GM12864 (cell line): ENCODE data around the gene TENT5A.
"Not testable (repeated sequence)": the region's sequence is repeated elsewhere in the genome, so short reads cannot be mapped to it uniquely, and the experiment has no call there.

Experiments
- DNase-seq: peaks from one replicate; pipeline ENCODE4 v3.0.0-alpha.2; 2011; ENCODE audit warnings: low read depth
- H3K4me3 ChIP-seq: 2 replicates; pipeline ENCODE4 v1.5.1; 2011; ENCODE audit warnings: mild to moderate bottlenecking, low read depth, low read length, control low read depth
- TF ChIP-seq, protein P1 (sequence below): IDR thresholded peaks from 2 replicates; pipeline ENCODE4 v1.5.1; 2011; ENCODE audit warnings: low read depth, mild to moderate bottlenecking, moderate library complexity, low read length, control low read depth, inconsistent platforms; ENCODE audit errors: missing control alignments

TENT5A gene

DNA sequence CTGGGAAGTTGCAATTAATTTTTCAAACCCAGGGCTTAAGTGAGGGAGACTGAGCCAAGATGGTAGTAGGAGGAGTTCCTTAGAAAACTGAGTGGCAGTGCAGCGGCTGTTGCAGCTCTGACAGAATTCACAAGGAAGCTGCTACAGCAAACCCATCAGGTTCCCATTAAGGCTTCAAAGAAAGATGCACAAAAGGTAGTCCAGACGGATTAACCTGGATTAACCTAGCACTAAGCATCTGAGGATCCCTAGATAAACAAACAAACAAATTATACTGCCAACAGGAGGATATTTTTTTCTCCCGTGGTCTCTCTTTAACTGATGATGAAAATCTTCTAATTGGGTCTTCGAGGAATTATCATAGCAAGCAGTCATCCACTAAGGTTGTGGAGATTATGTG is 5.2 kb downstream of the TENT5A start:
- no peak for DNase-seq
- TF ChIP-seq, protein P1, sequence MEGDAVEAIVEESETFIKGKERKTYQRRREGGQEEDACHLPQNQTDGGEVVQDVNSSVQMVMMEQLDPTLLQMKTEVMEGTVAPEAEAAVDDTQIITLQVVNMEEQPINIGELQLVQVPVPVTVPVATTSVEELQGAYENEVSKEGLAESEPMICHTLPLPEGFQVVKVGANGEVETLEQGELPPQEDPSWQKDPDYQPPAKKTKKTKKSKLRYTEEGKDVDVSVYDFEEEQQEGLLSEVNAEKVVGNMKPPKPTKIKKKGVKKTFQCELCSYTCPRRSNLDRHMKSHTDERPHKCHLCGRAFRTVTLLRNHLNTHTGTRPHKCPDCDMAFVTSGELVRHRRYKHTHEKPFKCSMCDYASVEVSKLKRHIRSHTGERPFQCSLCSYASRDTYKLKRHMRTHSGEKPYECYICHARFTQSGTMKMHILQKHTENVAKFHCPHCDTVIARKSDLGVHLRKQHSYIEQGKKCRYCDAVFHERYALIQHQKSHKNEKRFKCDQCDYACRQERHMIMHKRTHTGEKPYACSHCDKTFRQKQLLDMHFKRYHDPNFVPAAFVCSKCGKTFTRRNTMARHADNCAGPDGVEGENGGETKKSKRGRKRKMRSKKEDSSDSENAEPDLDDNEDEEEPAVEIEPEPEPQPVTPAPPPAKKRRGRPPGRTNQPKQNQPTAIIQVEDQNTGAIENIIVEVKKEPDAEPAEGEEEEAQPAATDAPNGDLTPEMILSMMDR, result no peak
- H3K4me3 ChIP-seq, result no peak overlapping the region

DNA sequence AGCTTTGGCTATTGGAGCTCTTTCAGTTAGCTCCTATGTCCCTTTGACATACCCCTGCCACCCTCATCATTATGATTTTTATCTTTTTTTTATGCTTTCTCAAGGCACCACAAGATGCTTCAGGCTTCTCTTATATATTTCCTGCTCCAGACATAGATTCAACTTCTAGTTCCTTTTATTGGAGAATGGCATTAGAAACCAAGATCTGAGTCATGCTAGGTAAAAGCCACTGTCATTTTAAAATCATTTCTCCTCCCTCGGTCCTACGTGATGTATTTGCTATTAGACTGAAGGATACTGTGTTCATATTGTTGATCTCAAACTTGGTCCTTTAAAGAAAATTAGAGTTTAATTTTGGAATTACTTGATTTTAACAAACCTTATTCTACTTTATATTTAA is 8.3 kb downstream of the TENT5A start:
- no peak for DNase-seq
- H3K4me3 ChIP-seq, result no peak overlapping the region
- TF ChIP-seq, protein P1, result no peak

DNA sequence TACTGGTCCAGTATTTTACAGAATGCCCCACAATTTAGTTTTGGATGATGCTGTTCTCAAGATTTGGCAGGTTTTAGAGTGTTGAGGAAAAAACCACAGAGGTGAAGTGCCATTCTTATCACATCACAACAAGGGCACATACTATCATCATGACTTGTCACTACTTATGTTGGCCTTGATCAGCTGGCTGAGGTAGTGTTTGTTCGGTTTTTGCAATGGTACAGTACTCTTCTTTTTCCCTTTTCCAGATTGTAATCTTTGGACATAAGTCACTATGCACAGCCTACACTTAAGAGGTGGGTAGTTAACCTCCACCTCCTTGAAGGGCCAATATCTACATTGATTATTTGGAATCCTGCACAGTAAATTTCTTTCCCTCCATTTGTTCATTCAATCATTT is 8.8 kb downstream of the TENT5A start:
- TF ChIP-seq, protein P1, result no peak
- no peak overlapping the region for H3K4me3 ChIP-seq
- DNase-seq, result no peak

DNA sequence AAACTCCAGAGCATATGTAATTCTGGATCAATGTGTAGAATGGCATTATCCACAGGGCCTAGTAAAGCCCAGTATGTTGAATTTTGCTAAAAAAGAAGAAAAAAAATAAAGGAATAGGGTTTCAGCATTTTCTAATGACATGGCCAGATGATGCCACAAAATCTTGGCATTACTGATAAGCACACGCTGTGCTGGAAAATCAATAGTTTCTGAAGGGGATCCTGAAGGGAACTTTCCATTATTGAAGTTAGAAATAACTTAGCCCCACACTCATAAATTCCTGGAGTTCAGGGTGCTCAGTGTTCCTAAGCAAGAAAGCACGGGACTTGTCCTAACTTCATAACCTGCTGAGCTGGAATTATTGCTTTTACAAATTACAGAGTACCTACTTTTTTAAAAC is 10.8 kb downstream of the TENT5A start:
- TF ChIP-seq, protein P1, result no peak
- DNase-seq, result no peak

DNA sequence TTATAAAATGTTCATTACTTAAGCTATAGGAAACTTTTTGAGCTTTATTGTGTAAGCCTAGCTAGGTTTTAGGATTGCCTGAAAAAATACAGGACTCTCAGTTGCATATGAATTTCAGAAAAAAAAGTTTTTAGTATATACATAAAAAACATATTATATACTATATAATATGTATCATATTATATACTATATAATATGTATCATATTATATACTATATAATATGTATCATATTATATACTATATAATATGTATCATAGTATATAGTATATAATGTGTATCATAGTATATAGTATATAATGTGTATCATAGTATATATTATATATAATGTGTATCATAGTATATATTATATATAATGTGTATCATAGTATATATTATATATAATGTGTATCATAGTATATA is 11.9 kb downstream of the TENT5A start:
- not testable (repeated sequence) for H3K4me3 ChIP-seq, DNase-seq

More for the DNA sequence above, 10.8 kb downstream of the TENT5A start:
- H3K4me3 ChIP-seq, result no peak overlapping the region

DNA sequence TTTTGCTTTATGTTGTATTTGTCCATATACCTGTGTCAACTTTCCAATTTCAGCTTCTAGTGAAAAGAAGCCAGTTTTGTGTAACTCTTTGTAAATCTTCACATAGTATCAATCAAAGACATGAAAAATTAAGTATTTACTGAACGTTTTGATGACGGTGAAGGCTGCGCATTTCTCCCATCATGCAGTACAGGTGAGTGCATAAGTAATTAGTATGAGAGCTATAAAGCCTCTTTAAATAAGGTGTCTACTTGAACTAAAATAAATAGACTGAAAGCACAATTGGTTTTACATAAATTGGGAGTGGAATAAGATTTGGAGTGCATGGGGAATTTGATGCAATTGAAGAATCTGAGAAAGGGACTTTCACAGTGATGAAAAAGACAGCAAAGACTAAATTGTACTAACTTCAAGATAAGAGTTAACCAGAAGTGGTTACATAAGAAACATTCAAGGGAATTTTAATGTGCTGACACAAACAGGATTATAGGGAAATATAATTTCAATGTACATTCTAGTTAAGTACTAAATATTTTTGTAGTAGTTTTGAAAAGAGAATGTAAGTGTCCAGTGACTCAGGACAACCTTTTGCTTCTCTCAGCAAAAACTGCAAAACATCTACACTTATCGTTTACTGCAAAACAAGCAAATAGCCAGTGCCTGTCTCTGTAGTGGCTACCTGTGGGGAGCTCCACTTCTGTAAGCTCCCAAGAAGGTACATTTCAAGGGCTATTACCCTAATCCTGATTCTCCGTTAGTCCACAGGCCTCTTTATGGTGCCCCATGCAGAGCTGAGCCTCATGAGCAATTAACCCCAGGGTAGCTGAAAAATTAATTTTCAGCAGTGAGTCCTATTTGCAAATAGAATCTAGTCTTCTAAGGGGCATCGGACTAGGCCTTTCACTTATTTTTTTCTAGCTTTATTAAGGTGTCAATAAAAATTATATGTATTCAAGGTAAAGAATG is 13.0 kb downstream of the TENT5A start:
- no peak overlapping the region for H3K4me3 ChIP-seq
- no peak for DNase-seq
- TF ChIP-seq, protein P1, result no peak

DNA sequence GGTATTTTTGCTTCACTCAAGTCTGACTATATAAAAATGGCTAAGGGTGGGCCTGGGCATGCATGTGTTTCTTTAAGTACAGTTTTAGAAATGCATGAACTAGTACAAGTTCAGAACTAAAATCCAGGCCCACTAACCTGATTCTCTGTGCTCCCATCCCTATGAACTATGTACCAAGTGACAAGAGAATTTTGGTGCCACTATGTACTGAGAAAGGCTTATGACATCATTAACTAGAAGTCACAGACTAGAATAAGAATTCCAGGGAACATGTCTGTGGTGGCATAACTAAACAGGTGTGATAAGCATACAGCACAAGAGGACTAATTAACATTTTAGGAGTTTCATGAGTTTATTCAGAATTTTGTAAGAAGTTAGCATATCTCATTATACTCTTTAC is 16.1 kb downstream of the TENT5A start:
- no peak overlapping the region for H3K4me3 ChIP-seq
- TF ChIP-seq, protein P1, result no peak
- DNase-seq, result no peak
